NOMO-1 (cell line): Measurements from ENCODE around the gene ZNF235.
"Not testable (repeated sequence)": the region's sequence is repeated elsewhere in the genome, so short reads cannot be mapped to it uniquely, and the experiment has no call there.

ENCODE experiments used
- DNase-seq, 2 experiments: peaks; one replicate each; lab custom pipeline; 2025; ENCODE audit not compliant: unreplicated experiment in 2 of 2; lab: John Stamatoyannopoulos, UW

The ZNF235 gene

GRCh38 chr19:44258136-44258535, 46.7 kb downstream of the ZNF235 start:
- no peak for DNase-seq

- no peak for DNase-seq
Measured at GRCh38 chr19:44255705-44256411, 49.0 kb downstream of the ZNF235 start.

- DNase-seq = no peak
Measured at GRCh38 chr19:44254496-44254895, 50.3 kb downstream of the ZNF235 start.

GRCh38 chr19:44253392-44253791, 51.4 kb downstream of the ZNF235 start:
- not testable (repeated sequence) for DNase-seq

- DNase-seq = not testable (repeated sequence)
Measured at GRCh38 chr19:44252332-44252731, 52.5 kb downstream of the ZNF235 start.

- DNase-seq = no peak
Measured at GRCh38 chr19:44236384-44236783, 68.4 kb downstream of the ZNF235 start.
